ENCODE measurements around the gene LCE3D. TPM values are rescaled to one million over a fixed set of nuclear protein-coding genes. Genes with fewer than 3 reads are reported as not detected.
"Not testable (repeated sequence)": the region's sequence is repeated elsewhere in the genome, so short reads cannot be mapped to it uniquely, and the experiment has no call there.

Gene LCE3D
- total RNA-seq, 1 donor from 2014 or later = not detected

DNA sequence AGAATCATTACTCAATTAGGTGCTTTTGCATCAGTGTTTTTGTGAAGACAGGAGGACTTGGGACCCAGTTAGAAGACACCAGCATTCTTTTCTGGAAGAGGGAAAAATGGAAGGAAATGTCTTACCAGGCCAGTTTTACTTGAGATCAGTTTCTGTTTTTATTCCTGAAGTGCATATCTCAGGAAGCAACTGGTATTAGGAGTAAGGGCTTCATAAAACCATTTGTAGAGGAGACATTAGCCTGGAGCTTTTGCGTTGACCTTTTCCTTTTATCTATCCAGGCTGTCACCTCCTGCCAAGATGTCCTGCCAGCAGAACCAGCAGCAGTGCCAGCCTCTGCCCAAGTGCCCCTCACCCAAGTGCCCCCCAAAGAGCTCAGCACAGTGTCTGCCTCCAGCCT lies 33.2 kb upstream of the LCE3D start, which contains the start of gene LCE3B:
LCE3B (plus strand) TSS at position 301 of the 400 bp plus-strand sequence; CDS start at position 301, 0 bp downstream.
- no peak for DNase-seq
- H3K4me1 ChIP-seq = no peaks in the 10 kb centered on the region
- no peaks in the 10 kb centered on the region for H3K36me3 ChIP-seq
- peaks cover 10% of the 10 kb centered on the region for H3K9me3 ChIP-seq
- no peak within 1 kb of the TSS for H3K27ac ChIP-seq
- TF ChIP-seq, protein P1, sequence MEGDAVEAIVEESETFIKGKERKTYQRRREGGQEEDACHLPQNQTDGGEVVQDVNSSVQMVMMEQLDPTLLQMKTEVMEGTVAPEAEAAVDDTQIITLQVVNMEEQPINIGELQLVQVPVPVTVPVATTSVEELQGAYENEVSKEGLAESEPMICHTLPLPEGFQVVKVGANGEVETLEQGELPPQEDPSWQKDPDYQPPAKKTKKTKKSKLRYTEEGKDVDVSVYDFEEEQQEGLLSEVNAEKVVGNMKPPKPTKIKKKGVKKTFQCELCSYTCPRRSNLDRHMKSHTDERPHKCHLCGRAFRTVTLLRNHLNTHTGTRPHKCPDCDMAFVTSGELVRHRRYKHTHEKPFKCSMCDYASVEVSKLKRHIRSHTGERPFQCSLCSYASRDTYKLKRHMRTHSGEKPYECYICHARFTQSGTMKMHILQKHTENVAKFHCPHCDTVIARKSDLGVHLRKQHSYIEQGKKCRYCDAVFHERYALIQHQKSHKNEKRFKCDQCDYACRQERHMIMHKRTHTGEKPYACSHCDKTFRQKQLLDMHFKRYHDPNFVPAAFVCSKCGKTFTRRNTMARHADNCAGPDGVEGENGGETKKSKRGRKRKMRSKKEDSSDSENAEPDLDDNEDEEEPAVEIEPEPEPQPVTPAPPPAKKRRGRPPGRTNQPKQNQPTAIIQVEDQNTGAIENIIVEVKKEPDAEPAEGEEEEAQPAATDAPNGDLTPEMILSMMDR (IDR thresholded peaks at IDR 0.05) = no peak
- intact Hi-C loops (cut with DNase I) = no loop called here
- H3K27me3 ChIP-seq = no peaks in the 10 kb centered on the region
- H3K4me3 ChIP-seq = no peak within 1 kb of the TSS
- ATAC-seq = no peak

DNA sequence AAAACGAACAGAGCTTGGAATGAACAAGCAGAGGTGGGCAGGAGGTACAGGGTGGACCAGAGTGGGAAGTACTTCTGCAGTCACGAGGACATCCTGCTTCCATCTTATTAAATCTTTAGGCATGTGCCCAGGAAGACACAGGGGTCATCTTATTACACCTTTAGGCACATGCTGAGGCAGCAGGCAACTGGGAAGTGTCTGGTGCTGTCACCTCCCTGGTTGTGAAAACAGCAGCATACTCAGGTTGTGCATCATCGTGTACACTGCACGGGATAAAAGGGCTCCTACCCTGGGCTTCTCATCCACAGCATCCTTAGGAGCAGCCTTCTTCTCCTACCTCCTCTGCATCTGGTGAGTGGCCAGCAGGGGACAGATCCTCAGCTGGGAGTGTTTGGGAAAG lies 19.6 kb upstream of the LCE3D start, which contains the start of gene LCE3C:
LCE3C (plus strand) TSS at position 301 of the 400 bp plus-strand sequence. CDS start 498 bp downstream, outside the sequence.
- TF ChIP-seq, protein P1 (IDR thresholded peaks at IDR 0.05) = no peak
- Histone ChIP-seq H3K9me3 (no peaks in the 10 kb centered on the region), H3K36me3 (no peaks in the 10 kb centered on the region), H3K4me1 (no peaks in the 10 kb centered on the region), H3K27ac (no peak within 1 kb of the TSS), H3K4me3 (no peak within 1 kb of the TSS), H3K27me3 (no peaks in the 10 kb centered on the region)
- no peak for ATAC-seq
- intact Hi-C loops (cut with DNase I) = no loop called here
- DNase-seq = no peak

DNA sequence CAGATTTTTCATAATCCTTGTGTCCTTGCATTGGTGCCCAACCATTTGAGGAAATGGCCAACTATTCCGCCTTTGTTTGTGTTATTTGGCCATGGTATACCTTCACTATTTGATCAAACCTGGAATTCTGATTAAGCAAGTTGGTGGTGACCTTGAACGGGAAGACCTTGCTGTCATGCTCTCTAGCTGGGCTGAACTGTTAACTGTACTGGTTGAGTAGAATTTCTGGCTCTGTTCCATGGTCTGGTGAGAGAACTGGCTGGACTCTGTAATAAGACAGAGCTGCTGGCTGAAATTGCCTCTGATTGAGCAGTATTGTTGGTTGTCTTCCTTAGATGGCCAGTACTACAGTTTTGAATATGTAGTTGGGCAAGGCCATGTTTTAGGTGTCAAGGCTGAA lies 16.7 kb upstream of the LCE3D start:
- DNase-seq (no peak), ATAC-seq (no peak)
- H3K4me1 ChIP-seq = no peaks in the 10 kb centered on the region
- intact Hi-C loops (cut with DNase I) = no loop called here
- H3K27ac ChIP-seq = no peak overlapping the region
- no peaks in the 10 kb centered on the region for H3K9me3 ChIP-seq
- no peaks in the 10 kb centered on the region for H3K36me3 ChIP-seq
- TF ChIP-seq, protein P1 (IDR thresholded peaks at IDR 0.05) = no peak
- no peak overlapping the region for H3K4me3 ChIP-seq
- no peaks in the 10 kb centered on the region for H3K27me3 ChIP-seq

DNA sequence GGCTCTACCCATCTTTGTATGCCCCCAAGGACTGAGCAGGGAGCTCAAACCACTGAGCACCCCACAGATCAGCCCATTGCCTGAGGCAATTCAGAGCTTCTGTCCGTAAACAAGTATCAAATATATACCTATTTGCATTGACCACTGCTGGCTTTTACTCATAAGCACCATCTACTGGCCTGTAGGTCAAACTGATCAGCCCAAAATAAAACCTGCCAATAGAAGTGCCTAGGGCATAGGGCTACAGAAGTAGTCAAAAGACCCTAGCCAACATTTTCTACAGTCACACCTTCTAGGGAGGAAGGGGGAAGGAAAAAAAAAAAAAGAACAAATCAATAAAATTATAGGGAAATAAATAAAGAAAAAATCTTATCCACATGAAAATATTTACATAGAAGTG lies 5.3 kb upstream of the LCE3D start:
- H3K27ac ChIP-seq = no peak overlapping the region
- no peaks in the 10 kb centered on the region for H3K36me3 ChIP-seq
- no peaks in the 10 kb centered on the region for H3K4me1 ChIP-seq
- H3K27me3 ChIP-seq = no peaks in the 10 kb centered on the region
- no peak for DNase-seq
- no peaks in the 10 kb centered on the region for H3K9me3 ChIP-seq
- H3K4me3 ChIP-seq = no peak overlapping the region
- ATAC-seq = no peak
- TF ChIP-seq, protein P1 (IDR thresholded peaks at IDR 0.05) = no peak
- intact Hi-C loops (cut with DNase I) = no loop called here

DNA sequence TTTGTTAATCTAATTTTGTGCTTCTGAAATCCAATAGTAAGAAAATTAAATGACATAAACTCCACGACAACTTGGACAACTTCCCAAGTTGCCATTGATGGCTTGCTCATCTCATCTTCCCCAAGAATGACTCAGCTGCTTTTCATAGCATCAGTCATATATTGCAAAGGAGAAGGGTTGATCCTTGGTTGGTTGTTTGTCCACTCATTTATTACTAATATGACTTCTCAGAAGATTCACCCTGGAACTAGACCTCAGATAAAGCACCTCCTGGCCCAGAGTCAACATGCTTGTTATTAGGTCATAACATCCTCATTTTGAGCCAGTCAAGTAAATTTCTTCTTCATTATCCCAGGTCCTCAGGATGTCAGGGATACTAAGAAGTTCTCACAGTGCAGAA lies 2.3 kb upstream of the LCE3D start:
- H3K4me3 ChIP-seq = no peak overlapping the region
- DNase-seq (no peak), ATAC-seq (no peak)
- no peaks in the 10 kb centered on the region for H3K4me1 ChIP-seq
- TF ChIP-seq, protein P1 (IDR thresholded peaks at IDR 0.05) = no peak
- no peaks in the 10 kb centered on the region for H3K36me3 ChIP-seq
- no peaks in the 10 kb centered on the region for H3K9me3 ChIP-seq
- H3K27ac ChIP-seq = no peak overlapping the region
- intact Hi-C loops (cut with DNase I) = no loop called here
- no peaks in the 10 kb centered on the region for H3K27me3 ChIP-seq

DNA sequence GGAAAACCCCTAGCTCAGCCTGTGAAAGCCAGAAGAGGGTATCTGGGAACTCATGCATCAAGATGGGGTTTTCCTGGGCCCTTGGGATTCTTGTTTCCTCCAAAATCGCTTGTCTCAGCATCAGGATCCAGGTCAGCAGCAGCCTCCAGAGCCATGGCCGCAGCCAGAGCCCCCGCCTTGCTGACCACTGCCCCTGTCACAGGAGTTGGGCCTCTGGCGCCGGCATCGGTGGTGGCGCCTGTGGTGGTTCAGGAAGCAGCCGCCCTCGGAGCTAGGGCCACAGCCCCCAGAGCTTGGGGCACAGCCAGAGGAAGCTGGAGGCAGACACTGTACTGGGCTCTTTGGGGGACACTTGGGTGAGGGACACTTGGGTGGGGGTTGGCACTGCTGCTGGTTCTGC lies 790 bp downstream of the LCE3D start:
- DNase-seq; H3K27me3 ChIP-seq; H3K27ac ChIP-seq; H3K36me3 ChIP-seq; intact Hi-C loops (cut with DNase I); H3K4me3 ChIP-seq; H3K9me3 ChIP-seq; H3K4me1 ChIP-seq; ATAC-seq: not testable (repeated sequence)
